ENCODE data around the gene CAP1. TPM values are rescaled to one million over a fixed set of nuclear protein-coding genes. Genes with fewer than 3 reads are reported as not detected.

Gene CAP1
- 218 and 480 TPM in 2 replicates for total RNA-seq

GRCh38 chr1:40040511-40041465 is at the start of gene CAP1:
CAP1 (plus strand) TSS chr1:40040729; CDS start chr1:40059347, 18,618 bp downstream.

GRCh38 chr1:40096977-40097782 is 56.7 kb downstream of the CAP1 start, which contains the start of gene PPT1:
PPT1 (minus strand) TSS chr1:40097252; CDS start chr1:40097238, 14 bp downstream.

Other genes starting within 250 kb of the CAP1 start
- 13.3 and 19.5 TPM in 2 replicates for gene TRIT1, start 157.2 kb upstream of the CAP1 start, total RNA-seq
- 0.32 and 0.52 TPM in 2 replicates for gene MYCL, start 138.8 kb upstream of the CAP1 start, total RNA-seq
- gene MFSD2A, start 85.6 kb upstream of the CAP1 start, total RNA-seq = 0.32 and 10.3 TPM in 2 replicates
- gene PPT1, start 56.5 kb downstream of the CAP1 start, total RNA-seq = 69.8 and 81.6 TPM in 2 replicates
- gene RLF, start 120.7 kb downstream of the CAP1 start, total RNA-seq = 12.3 and 28.9 TPM in 2 replicates
- gene TMCO2, start 207.2 kb downstream of the CAP1 start, total RNA-seq = not detected in 2 replicates
- gene ZMPSTE24, start 217.5 kb downstream of the CAP1 start, total RNA-seq = 35.9 and 41.8 TPM in 2 replicates

All from epithelial cell of alveolus of lung (primary cell).